ENCODE data around the gene EXT2.

Gene EXT2

DNA sequence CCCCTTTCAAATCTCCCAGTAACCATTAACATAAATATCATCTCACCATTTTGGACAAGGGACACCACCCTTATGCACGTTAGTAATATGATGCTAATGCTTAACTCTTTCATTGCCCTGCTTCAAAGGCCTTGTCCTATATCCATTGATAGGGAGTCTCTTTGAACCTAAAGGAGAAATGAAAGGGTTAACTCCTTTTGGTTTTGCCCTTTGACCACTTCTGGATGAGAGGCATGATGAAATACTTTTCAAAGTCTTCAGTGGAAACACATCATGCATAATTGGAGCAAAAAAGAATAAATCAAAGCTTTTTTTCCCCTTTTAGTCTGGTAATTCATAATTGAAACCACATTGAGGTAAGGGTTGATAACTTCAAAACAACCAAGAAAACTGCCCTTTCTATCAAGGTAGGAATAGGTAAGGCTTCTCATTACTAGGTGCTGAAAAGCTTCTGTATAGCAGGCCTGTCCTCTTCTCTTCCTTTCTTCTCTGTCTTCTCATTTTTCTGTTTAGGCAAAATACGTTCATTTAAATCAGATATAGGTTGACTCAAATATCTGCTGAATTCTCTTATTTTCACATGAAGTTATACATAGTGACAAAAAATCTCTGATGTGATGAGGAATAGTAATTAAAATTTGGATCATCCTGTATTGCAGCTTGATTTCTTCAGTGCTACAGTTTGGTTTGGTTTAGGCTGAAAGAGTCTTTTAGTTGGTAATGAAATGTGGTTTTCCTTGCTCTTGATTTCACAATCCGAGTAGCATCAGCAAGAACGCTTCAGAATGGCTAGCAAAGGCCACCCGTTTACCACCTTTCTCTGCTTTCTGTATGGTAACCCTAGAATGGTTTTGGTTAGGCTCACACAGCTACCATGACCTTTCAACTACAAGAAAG lies 94.8 kb downstream of the EXT2 start:
- no peak for DNase-seq (ENCODE audit: extremely low read depth, insufficient read length)
- Histone ChIP-seq H3K4me3 (replicated peaks; ENCODE audit: low read depth, low read length) (no peak overlapping the region), H3K36me3 (ENCODE audit: control insufficient read depth, insufficient read depth, low read length) (no peaks in the 10 kb centered on the region), H3K27me3 (replicated peaks; ENCODE audit: control insufficient read depth, insufficient read depth, low read length) (no peaks in the 10 kb centered on the region)
- TF ChIP-seq, protein P1, sequence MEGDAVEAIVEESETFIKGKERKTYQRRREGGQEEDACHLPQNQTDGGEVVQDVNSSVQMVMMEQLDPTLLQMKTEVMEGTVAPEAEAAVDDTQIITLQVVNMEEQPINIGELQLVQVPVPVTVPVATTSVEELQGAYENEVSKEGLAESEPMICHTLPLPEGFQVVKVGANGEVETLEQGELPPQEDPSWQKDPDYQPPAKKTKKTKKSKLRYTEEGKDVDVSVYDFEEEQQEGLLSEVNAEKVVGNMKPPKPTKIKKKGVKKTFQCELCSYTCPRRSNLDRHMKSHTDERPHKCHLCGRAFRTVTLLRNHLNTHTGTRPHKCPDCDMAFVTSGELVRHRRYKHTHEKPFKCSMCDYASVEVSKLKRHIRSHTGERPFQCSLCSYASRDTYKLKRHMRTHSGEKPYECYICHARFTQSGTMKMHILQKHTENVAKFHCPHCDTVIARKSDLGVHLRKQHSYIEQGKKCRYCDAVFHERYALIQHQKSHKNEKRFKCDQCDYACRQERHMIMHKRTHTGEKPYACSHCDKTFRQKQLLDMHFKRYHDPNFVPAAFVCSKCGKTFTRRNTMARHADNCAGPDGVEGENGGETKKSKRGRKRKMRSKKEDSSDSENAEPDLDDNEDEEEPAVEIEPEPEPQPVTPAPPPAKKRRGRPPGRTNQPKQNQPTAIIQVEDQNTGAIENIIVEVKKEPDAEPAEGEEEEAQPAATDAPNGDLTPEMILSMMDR (IDR thresholded peaks at IDR 0.05; ENCODE audit: insufficient read depth, low read length, poor library complexity, severe bottlenecking), result no peak

DNA sequence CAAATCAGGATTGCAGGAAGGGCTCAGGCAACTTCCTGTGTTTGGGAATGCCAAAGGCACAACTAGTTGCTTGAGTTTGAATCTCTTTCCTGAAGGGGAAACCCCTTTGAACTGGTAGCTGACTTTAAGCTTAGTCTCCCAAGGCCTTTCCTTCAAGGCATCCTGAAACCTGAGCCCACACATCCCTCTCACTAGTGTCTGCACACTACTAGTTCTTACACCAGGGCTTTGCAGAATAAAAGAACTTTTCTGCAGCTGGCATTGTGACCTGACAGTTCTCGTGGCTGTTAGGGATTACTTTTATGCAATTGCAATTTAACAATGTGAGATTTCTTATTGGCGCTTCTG lies 95.4 kb downstream of the EXT2 start:
- no peak overlapping the region for H3K4me3 ChIP-seq (replicated peaks; ENCODE audit: low read depth, low read length)

DNA sequence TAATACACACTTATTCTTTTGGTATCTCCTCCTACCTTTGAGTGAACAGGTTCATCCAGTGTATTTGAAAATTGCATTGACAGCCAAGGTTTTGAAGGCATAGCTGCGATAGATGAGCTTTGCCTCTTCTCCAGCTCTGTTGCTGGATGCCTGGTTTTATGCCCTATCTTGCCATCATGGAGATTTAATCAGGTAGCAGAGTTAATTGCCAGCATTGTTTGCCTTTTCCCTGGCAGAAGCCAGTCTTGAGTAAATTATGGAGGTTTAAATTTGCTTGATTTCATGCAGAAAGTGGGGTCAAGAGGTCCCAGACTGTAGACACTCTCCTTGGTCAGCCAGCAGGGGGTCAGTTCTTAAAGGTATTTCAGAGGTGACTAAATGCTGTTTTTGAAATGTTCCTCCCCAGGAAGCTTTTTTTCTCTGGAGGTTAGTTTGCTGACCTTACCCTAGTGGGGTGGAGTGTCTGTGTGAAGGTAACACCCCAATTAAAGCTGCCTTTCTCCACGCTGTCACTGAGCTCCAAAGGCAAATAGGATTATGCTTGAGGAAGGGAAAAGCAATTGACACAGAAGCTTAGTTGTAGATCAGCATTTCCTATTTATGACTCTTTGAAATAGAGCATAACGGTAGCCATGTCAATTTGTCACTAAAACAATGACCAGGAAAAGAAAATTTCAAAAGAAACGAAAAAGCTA lies 96.0 kb downstream of the EXT2 start:
- TF ChIP-seq, protein P1 (IDR thresholded peaks at IDR 0.05; ENCODE audit: insufficient read depth, low read length, poor library complexity, severe bottlenecking), result no peak
- H3K27me3 ChIP-seq (replicated peaks; ENCODE audit: control insufficient read depth, insufficient read depth, low read length), result no peaks in the 10 kb centered on the region
- no peaks in the 10 kb centered on the region for H3K36me3 ChIP-seq (ENCODE audit: control insufficient read depth, insufficient read depth, low read length)
- DNase-seq (ENCODE audit: extremely low read depth, insufficient read length), result no peak
- H3K4me3 ChIP-seq (replicated peaks; ENCODE audit: low read depth, low read length), result no peak overlapping the region

More for the DNA sequence above, 95.4 kb downstream of the EXT2 start:
- Histone ChIP-seq H3K36me3 (ENCODE audit: control insufficient read depth, insufficient read depth, low read length) (no peaks in the 10 kb centered on the region), H3K27me3 (replicated peaks; ENCODE audit: control insufficient read depth, insufficient read depth, low read length) (no peaks in the 10 kb centered on the region)
- TF ChIP-seq, protein P1 (IDR thresholded peaks at IDR 0.05; ENCODE audit: insufficient read depth, low read length, poor library complexity, severe bottlenecking), result no peak
- DNase-seq (ENCODE audit: extremely low read depth, insufficient read length), result no peak

DNA sequence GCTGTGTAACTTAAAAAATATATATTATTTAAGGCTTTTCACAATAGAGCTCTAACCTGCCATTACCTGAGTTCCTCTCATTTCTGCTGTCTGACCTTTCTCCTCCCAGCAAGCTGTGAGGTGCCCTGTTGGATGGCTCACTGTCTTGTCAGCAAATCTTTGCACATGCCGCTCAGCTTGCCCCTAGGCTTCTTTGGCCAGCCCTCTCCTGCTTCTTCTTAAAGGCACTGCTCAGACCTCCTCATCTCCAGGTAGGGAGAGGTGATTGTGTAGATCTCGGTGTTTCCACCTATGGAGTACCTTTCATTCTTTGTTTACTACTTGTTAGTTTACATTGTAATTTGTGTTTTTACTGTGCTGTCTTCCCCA lies 96.5 kb downstream of the EXT2 start:
- no peak for DNase-seq (ENCODE audit: extremely low read depth, insufficient read length)
- no peaks in the 10 kb centered on the region for H3K36me3 ChIP-seq (ENCODE audit: control insufficient read depth, insufficient read depth, low read length)
- H3K27me3 ChIP-seq (replicated peaks; ENCODE audit: control insufficient read depth, insufficient read depth, low read length), result no peaks in the 10 kb centered on the region
- no peak overlapping the region for H3K4me3 ChIP-seq (replicated peaks; ENCODE audit: low read depth, low read length)
- TF ChIP-seq, protein P1 (IDR thresholded peaks at IDR 0.05; ENCODE audit: insufficient read depth, low read length, poor library complexity, severe bottlenecking), result no peak

DNA sequence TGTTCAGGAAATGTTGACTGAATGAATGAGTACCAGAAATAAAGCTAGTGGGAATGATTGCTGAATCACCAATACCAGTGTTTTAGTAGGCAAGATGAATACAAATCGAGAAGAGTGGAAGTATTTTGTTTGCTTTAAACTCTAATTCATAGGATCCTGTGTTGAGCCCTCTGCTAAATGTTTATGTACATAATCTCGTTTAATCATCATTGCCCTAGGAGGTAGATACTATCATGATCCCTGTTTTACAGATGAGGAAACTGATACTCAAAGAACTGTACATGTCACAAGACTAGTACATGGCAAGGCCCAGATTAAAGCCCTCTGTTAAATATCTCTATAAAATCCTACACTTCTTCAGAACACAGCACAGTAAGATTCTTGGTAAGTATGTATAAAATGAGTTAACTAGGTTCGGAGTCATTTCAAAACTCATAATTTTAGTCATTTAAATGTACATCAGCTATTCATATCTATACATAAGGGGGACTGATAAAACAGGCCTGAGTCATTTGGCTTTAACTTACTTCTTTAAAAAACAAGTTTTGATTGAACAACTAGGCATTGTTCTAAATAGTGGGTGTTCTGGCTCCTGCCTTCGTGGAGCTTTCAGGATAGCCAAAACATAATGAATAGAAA lies 97.1 kb downstream of the EXT2 start:
- H3K36me3 ChIP-seq (ENCODE audit: control insufficient read depth, insufficient read depth, low read length), result no peaks in the 10 kb centered on the region

More for the DNA sequence above, 97.1 kb downstream of the EXT2 start:
- Histone ChIP-seq H3K4me3 (replicated peaks; ENCODE audit: low read depth, low read length) (no peak overlapping the region), H3K27me3 (replicated peaks; ENCODE audit: control insufficient read depth, insufficient read depth, low read length) (no peaks in the 10 kb centered on the region)
- no peak for DNase-seq (ENCODE audit: extremely low read depth, insufficient read length)
- TF ChIP-seq, protein P1 (IDR thresholded peaks at IDR 0.05; ENCODE audit: insufficient read depth, low read length, poor library complexity, severe bottlenecking), result no peak
